Stimulated activated CD4-positive, alpha-beta T cell treated with anti-CD3 and anti-CD28 coated beads, Interleukin-15, amount 100 ng/mL, for 24 hours (primary cell): Measurements from ENCODE around the gene ABHD15.

Source experiments
- DNase-seq: peaks from one replicate; pipeline ENCODE4 v3.0.0-alpha.2; 2020

The ABHD15 gene

GRCh38 chr17:29581583-29582253, 14.9 kb upstream of the ABHD15 start:
- DNase-seq = no peak

GRCh38 chr17:29579866-29580771, 13.3 kb upstream of the ABHD15 start:
- DNase-seq = peak; percentile 93

DNA sequence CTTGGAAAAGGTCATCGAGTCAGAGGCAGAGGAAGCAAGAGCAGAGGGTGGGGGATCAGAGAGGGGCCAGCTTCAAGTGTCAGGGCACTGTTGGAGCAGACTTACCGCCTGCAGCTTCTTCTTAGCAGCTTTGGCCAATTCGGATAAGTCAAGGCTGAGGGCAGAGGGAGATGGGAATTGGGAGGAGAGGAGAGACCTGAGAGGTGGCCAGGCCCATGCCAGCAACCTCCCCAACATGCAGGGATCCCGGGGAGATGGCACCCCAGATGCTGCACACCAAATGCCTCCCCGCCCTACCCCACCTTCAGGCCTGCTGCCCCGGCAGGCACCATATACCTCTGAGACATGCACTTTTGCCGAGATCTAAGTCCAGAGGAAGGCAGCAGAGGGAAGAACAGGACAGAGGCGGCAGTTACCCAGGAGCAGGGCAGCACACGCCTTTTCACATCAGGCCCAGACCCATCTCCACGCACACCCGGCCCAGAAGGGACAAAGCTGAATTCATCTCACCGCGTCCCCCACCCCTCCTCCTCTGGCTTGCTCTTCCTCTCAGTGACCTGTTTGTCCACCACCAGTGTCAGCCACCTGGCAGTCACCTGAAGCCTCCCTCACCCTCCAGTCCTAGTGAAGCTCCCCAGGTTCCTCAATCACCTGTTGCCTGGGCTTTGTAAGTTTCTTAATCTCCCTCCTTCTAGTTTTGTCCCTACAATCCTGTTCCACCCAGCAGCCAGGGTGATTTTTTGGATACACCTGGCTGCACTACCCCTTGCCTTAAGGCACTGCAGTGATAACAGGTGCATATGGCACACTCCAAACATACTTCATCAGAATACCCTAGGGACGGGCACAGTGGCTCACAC, 12.0 kb upstream of the ABHD15 start:
- DNase-seq = no peak

DNA sequence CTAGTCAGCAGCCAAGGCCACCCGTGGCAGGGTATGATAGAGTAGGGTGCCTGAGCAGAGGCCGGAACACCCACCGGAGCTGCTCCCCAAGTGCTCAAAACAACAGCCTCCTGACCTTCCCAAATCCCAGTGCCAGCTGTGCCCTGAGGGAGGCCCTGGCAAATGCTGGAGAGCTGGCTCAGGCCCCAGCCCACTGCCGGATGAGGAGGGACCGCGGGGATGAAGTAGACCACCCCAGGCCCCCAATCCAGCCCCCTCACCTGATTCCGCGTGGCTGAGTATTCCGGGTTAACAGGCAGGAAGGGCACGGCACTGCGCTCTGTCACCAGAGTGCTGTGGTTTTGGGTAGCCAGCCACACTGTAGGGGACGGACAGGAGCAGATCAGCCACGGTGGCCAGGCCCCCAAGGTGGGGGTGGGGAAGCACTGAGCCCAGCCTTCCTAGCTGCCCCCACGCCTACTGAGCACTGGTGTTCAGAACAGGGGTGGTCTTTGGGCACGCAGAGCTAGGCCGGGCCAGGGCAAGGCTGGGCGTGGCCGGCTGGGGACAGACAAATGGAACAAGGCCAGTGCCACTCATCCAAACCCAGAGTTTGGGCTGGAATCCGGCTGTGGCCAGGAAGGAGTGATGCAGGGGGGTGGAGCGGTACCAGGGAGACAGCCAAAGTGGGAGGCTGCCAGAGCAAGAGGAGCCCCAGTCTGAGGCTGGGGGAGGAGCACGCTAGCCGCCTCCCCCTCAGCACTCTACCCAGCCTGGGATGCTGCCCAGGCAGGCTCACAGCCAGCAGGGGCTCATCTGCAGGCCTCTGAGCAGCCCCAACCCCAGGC, 10.8 kb upstream of the ABHD15 start:
- no peak for DNase-seq

DNA sequence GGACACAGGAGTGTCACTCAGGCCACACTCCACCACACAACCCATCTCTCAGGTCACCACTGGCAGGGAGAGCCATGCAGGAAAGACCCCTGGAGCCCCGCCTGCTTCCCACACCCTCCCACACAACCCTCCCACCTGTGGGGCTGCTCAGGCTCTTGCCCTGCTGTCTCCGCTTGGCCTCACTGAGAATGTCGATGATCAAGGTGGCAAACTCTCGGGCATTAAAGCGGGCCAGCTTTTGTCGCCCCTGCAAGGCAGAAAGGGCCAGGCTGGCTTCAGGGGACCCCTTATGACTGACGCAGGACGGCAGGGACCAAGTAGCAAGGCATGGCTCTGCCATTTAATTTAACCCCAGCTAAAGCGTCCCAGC, 10.1 kb upstream of the ABHD15 start:
- no peak for DNase-seq

- no peak for DNase-seq
These were observed 9.6 kb upstream of the ABHD15 start for GRCh38 chr17:29576214-29577000.

- no peak for DNase-seq
These were observed 8.8 kb upstream of the ABHD15 start for GRCh38 chr17:29575511-29576213.

- no peak for DNase-seq
These were observed 8.1 kb upstream of the ABHD15 start for GRCh38 chr17:29574732-29575510.

DNA sequence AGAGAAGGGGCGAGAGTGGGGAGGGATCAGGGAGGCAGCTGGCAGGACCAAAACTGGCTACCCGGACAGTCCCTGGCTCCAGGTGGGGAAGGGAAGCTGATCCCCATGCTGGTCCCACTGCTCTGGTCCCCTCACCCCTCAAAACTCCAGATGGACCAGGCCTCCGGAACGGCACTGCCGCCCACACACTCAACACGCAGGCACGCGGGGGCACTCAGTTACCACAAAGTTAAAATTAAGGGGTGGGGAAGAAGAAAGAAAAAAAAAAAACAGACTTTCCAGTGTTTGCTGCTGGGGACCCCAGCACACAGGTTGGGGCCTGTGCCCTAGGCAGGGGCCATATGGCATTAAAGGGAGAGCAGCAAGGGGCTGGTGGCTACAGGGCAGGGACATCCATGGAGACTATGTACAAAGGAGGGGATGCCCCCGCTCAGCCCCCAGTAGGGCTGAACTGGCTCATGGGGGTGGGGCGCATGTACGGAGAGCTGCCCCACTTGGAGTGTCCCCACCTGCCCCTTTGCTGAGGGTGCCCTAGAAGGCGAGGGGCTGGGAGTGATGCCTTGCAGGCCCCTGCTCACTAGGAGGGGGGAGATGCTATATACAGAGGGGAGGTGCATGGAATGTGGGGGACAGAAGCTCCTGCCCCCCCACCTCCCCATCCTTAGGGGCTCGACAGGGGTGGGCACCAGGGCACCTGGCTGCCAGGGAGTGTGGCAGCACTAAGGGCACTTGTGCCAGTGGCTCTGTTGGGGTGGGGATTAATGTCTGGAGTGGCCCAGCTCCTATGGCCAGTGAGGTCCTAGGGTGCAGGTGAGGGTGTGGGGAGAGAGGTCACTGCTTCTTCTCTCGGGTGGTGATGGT, 7.3 kb upstream of the ABHD15 start:
- DNase-seq = no peak

GRCh38 chr17:29573558-29573869, 6.7 kb upstream of the ABHD15 start:
- no peak for DNase-seq

- DNase-seq = peak; percentile 75
These were observed 6.1 kb upstream of the ABHD15 start for GRCh38 chr17:29572691-29573557.

GRCh38 chr17:29571883-29572681, 5.2 kb upstream of the ABHD15 start:
- no peak for DNase-seq

GRCh38 chr17:29571486-29571882, 4.6 kb upstream of the ABHD15 start:
- DNase-seq = no peak

- DNase-seq = no peak
These were observed 3.7 kb upstream of the ABHD15 start for GRCh38 chr17:29570521-29570920.

DNA sequence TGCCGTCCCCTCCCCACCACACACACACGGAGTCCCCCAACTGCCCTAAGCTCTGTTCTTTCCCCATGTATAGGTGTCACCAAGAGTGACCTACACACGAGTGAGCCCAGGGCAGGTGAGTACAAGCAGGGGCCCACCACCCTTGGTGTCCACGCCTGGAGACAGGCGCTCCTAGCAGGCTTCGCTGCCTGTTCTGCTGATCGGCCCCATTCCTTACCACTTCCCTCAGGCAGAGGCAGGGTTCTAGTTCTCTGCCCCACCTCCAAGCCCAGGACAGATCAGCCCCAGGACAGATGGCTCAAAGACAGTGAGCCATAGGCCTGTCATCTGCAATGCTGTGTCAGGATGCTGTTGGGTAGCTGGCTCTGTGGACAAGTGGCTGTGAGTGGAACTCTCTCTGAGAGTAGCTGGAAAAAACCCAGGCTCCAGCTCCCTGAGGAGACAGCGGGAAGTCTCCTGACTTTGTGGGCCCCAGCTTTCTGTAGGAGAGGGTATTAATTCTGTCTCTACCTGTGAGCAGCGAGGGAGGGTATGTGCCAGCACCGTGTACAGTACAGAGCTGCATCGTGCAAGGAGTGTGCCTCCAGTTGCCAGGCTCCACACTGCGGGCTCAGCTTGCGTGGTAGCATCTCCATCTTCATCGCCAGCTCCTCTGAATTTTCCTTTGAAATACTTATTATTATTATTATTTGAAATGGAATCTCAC, 2.6 kb upstream of the ABHD15 start:
- no peak for DNase-seq

DNA sequence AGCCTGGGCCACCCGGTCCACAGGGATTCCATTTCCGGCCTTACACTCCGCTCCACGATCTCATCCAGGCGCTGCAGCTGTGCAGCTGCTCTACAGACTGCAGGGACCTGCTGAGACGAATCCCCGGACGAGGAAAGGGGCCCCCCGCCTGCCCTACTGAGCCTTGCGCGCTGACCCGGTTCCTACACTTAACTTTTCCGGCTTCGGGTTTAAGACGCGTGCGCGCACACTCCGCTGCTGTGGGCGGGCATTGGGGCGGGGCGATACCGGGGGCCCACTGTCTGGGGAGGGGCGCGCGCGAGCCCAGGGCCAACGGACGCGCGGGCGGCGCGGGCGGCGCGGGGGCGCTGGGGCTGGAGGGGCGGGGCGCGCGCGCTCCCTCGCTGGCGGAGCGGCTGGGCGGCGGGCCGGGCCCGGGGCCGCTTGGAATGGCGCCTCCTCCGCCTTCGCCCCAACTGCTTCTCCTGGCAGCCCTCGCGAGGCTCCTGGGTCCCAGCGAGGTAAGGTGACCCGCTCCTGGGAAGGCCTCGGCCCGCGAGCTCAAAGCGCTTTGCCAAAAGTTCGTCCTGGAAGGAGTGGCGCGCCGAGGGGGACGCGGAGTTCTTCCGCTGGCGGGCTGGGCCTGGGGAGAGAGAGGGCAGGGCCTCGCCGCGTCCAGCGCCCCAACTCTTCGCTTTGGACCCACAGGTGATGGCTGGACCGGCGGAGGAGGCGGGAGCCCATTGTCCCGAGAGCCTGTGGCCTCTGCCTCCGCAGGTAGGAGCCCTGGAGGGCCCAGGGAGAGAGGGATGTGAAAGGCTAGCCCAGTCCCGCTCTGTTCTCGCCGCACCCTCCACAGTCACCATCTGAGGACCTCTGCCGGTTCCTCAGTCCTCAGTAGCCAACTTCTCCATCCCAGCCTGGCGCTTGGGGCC, 1.8 kb upstream of the ABHD15 start, which contains the start of gene TP53I13:
TP53I13 (plus strand) TSS at position 371 of the 914 bp plus-strand sequence; CDS start at position 429, 58 bp downstream.
- DNase-seq = peak; percentile 95
